Measurements from ENCODE around the gene MPZL3. TPM values are rescaled to one million over a fixed set of nuclear protein-coding genes. Genes with fewer than 3 reads are reported as not detected.

The MPZL3 gene
- polyA plus RNA-seq, 2 donors: 18.8 to 34.1 TPM

GRCh38 chr11:118210323-118210722 is 41.8 kb downstream of the MPZL3 start:
- Histone ChIP-seq H3K4me1 (ENCODE audit: control insufficient read depth in 2 of 2, insufficient read depth in 2 of 2, low read length in 1 of 2) (no peaks in the 10 kb centered on the region), H3K27ac (ENCODE audit: low read depth in 2 of 2, low read length in 1 of 2) (no peak overlapping the region), H3K4me3 (ENCODE audit: low read depth in 1 of 2, low read length in 2 of 2) (no peak overlapping the region), H3K9me3 (ENCODE audit: control insufficient read depth in 2 of 2, insufficient read depth in 1 of 2, low read depth in 1 of 2, low read length in 1 of 2) (no peaks in the 10 kb centered on the region), H3K27me3 (ENCODE audit: control insufficient read depth in 1 of 2, insufficient read depth in 2 of 2, low read length in 2 of 2) (no peaks in the 10 kb centered on the region), H3K36me3 (ENCODE audit: control insufficient read depth in 2 of 2, insufficient read depth in 2 of 2, low read length in 1 of 2) (no peaks in the 10 kb centered on the region)
- WGBS, 2 donors: 94% methylated on average over 7 of the region's 7 CpGs

- no peaks in the 10 kb centered on the region for H3K27me3 ChIP-seq (ENCODE audit: control insufficient read depth in 1 of 2, insufficient read depth in 2 of 2, low read length in 2 of 2)
- H3K4me1 ChIP-seq (ENCODE audit: control insufficient read depth in 2 of 2, insufficient read depth in 2 of 2, low read length in 1 of 2): no peaks in the 10 kb centered on the region
- no peak overlapping the region for H3K27ac ChIP-seq (ENCODE audit: low read depth in 2 of 2, low read length in 1 of 2)
- WGBS, 2 donors: 80 to 86% methylated on average over 3 of the region's 3 CpGs
- H3K36me3 ChIP-seq (ENCODE audit: control insufficient read depth in 2 of 2, insufficient read depth in 2 of 2, low read length in 1 of 2): no peaks in the 10 kb centered on the region
- H3K4me3 ChIP-seq (ENCODE audit: low read depth in 1 of 2, low read length in 2 of 2): no peak overlapping the region
- H3K9me3 ChIP-seq (ENCODE audit: control insufficient read depth in 2 of 2, insufficient read depth in 1 of 2, low read depth in 1 of 2, low read length in 1 of 2): no peaks in the 10 kb centered on the region
Observed at GRCh38 chr11:118209033-118209432, 43.1 kb downstream of the MPZL3 start.

- Histone ChIP-seq H3K27ac (ENCODE audit: low read depth in 2 of 2, low read length in 1 of 2) (no peak overlapping the region), H3K9me3 (ENCODE audit: control insufficient read depth in 2 of 2, insufficient read depth in 1 of 2, low read depth in 1 of 2, low read length in 1 of 2) (no peaks in the 10 kb centered on the region), H3K4me1 (ENCODE audit: control insufficient read depth in 2 of 2, insufficient read depth in 2 of 2, low read length in 1 of 2) (no peaks in the 10 kb centered on the region), H3K4me3 (ENCODE audit: low read depth in 1 of 2, low read length in 2 of 2) (no peak overlapping the region), H3K36me3 (ENCODE audit: control insufficient read depth in 2 of 2, insufficient read depth in 2 of 2, low read length in 1 of 2) (no peaks in the 10 kb centered on the region), H3K27me3 (ENCODE audit: control insufficient read depth in 1 of 2, insufficient read depth in 2 of 2, low read length in 2 of 2) (no peaks in the 10 kb centered on the region)
- WGBS, 2 donors: 83 to 88% methylated on average over 2 of the region's 2 CpGs
Observed at GRCh38 chr11:118207079-118207478, 45.1 kb downstream of the MPZL3 start.

GRCh38 chr11:118206391-118207031 is 45.7 kb downstream of the MPZL3 start:
- H3K4me3 ChIP-seq (ENCODE audit: low read depth in 1 of 2, low read length in 2 of 2): no peak overlapping the region
- no peaks in the 10 kb centered on the region for H3K27me3 ChIP-seq (ENCODE audit: control insufficient read depth in 1 of 2, insufficient read depth in 2 of 2, low read length in 2 of 2)
- H3K9me3 ChIP-seq (ENCODE audit: control insufficient read depth in 2 of 2, insufficient read depth in 1 of 2, low read depth in 1 of 2, low read length in 1 of 2): no peaks in the 10 kb centered on the region
- H3K36me3 ChIP-seq (ENCODE audit: control insufficient read depth in 2 of 2, insufficient read depth in 2 of 2, low read length in 1 of 2): no peaks in the 10 kb centered on the region
- 38% methylated on average over 1 of the region's 1 CpG for WGBS, 2 donors
- no peaks in the 10 kb centered on the region for H3K4me1 ChIP-seq (ENCODE audit: control insufficient read depth in 2 of 2, insufficient read depth in 2 of 2, low read length in 1 of 2)
- no peak overlapping the region for H3K27ac ChIP-seq (ENCODE audit: low read depth in 2 of 2, low read length in 1 of 2)

- 88 to 91% methylated on average over 9 of the region's 9 CpGs for WGBS, 2 donors
- Histone ChIP-seq H3K27ac (ENCODE audit: low read depth in 2 of 2, low read length in 1 of 2) (peak overlapping the region in 1 of 2 donors; percentile 43), H3K27me3 (ENCODE audit: control insufficient read depth in 1 of 2, insufficient read depth in 2 of 2, low read length in 2 of 2) (no peaks in the 10 kb centered on the region), H3K4me1 (ENCODE audit: control insufficient read depth in 2 of 2, insufficient read depth in 2 of 2, low read length in 1 of 2) (no peaks in the 10 kb centered on the region), H3K4me3 (ENCODE audit: low read depth in 1 of 2, low read length in 2 of 2) (no peak overlapping the region), H3K36me3 (ENCODE audit: control insufficient read depth in 2 of 2, insufficient read depth in 2 of 2, low read length in 1 of 2) (no peaks in the 10 kb centered on the region), H3K9me3 (ENCODE audit: control insufficient read depth in 2 of 2, insufficient read depth in 1 of 2, low read depth in 1 of 2, low read length in 1 of 2) (no peaks in the 10 kb centered on the region)
Observed at GRCh38 chr11:118205606-118206378, 46.4 kb downstream of the MPZL3 start.

- Histone ChIP-seq H3K36me3 (ENCODE audit: control insufficient read depth in 2 of 2, insufficient read depth in 2 of 2, low read length in 1 of 2) (no peaks in the 10 kb centered on the region), H3K27me3 (ENCODE audit: control insufficient read depth in 1 of 2, insufficient read depth in 2 of 2, low read length in 2 of 2) (no peaks in the 10 kb centered on the region), H3K9me3 (ENCODE audit: control insufficient read depth in 2 of 2, insufficient read depth in 1 of 2, low read depth in 1 of 2, low read length in 1 of 2) (no peaks in the 10 kb centered on the region), H3K4me1 (ENCODE audit: control insufficient read depth in 2 of 2, insufficient read depth in 2 of 2, low read length in 1 of 2) (no peaks in the 10 kb centered on the region), H3K27ac (ENCODE audit: low read depth in 2 of 2, low read length in 1 of 2) (no peak overlapping the region), H3K4me3 (ENCODE audit: low read depth in 1 of 2, low read length in 2 of 2) (no peak overlapping the region)
- WGBS, 2 donors: 72 to 84% methylated on average over 7 of the region's 7 CpGs
Observed at GRCh38 chr11:118202599-118203422, 49.4 kb downstream of the MPZL3 start.

- no peaks in the 10 kb centered on the region for H3K4me1 ChIP-seq (ENCODE audit: control insufficient read depth in 2 of 2, insufficient read depth in 2 of 2, low read length in 1 of 2)
- 81 to 83% methylated on average over 2 of the region's 2 CpGs for WGBS, 2 donors
- H3K27ac ChIP-seq (ENCODE audit: low read depth in 2 of 2, low read length in 1 of 2): no peak overlapping the region
- no peaks in the 10 kb centered on the region for H3K9me3 ChIP-seq (ENCODE audit: control insufficient read depth in 2 of 2, insufficient read depth in 1 of 2, low read depth in 1 of 2, low read length in 1 of 2)
- H3K36me3 ChIP-seq (ENCODE audit: control insufficient read depth in 2 of 2, insufficient read depth in 2 of 2, low read length in 1 of 2): no peaks in the 10 kb centered on the region
- no peaks in the 10 kb centered on the region for H3K27me3 ChIP-seq (ENCODE audit: control insufficient read depth in 1 of 2, insufficient read depth in 2 of 2, low read length in 2 of 2)
- H3K4me3 ChIP-seq (ENCODE audit: low read depth in 1 of 2, low read length in 2 of 2): no peak overlapping the region
Observed at GRCh38 chr11:118201966-118202365, 50.2 kb downstream of the MPZL3 start.

- Histone ChIP-seq H3K9me3 (ENCODE audit: control insufficient read depth in 2 of 2, insufficient read depth in 1 of 2, low read depth in 1 of 2, low read length in 1 of 2) (no peaks in the 10 kb centered on the region), H3K27ac (ENCODE audit: low read depth in 2 of 2, low read length in 1 of 2) (no peak overlapping the region), H3K4me3 (ENCODE audit: low read depth in 1 of 2, low read length in 2 of 2) (no peak overlapping the region), H3K4me1 (ENCODE audit: control insufficient read depth in 2 of 2, insufficient read depth in 2 of 2, low read length in 1 of 2) (no peaks in the 10 kb centered on the region), H3K36me3 (ENCODE audit: control insufficient read depth in 2 of 2, insufficient read depth in 2 of 2, low read length in 1 of 2) (no peaks in the 10 kb centered on the region), H3K27me3 (ENCODE audit: control insufficient read depth in 1 of 2, insufficient read depth in 2 of 2, low read length in 2 of 2) (no peaks in the 10 kb centered on the region)
- 88 to 89% methylated on average over 9 of the region's 9 CpGs for WGBS, 2 donors
Observed at GRCh38 chr11:118200901-118201680, 51.1 kb downstream of the MPZL3 start.

GRCh38 chr11:118200497-118200896 is 51.7 kb downstream of the MPZL3 start:
- H3K27ac ChIP-seq (ENCODE audit: low read depth in 2 of 2, low read length in 1 of 2): no peak overlapping the region
- H3K36me3 ChIP-seq (ENCODE audit: control insufficient read depth in 2 of 2, insufficient read depth in 2 of 2, low read length in 1 of 2): no peaks in the 10 kb centered on the region
- no peaks in the 10 kb centered on the region for H3K4me1 ChIP-seq (ENCODE audit: control insufficient read depth in 2 of 2, insufficient read depth in 2 of 2, low read length in 1 of 2)
- no peaks in the 10 kb centered on the region for H3K9me3 ChIP-seq (ENCODE audit: control insufficient read depth in 2 of 2, insufficient read depth in 1 of 2, low read depth in 1 of 2, low read length in 1 of 2)
- no peak overlapping the region for H3K4me3 ChIP-seq (ENCODE audit: low read depth in 1 of 2, low read length in 2 of 2)
- WGBS, 2 donors: 88 to 92% methylated on average over 5 of the region's 5 CpGs
- H3K27me3 ChIP-seq (ENCODE audit: control insufficient read depth in 1 of 2, insufficient read depth in 2 of 2, low read length in 2 of 2): no peaks in the 10 kb centered on the region

All from esophagus (tissue), 2 donors.